Mammary epithelial cell (primary cell): ENCODE results near the gene KCNMA1.

ENCODE experiments used
- EZH2 ChIP-seq: IDR thresholded peaks from 2 replicates; pipeline ENCODE4 v1.6.1; 2012; ENCODE audit warnings: low read length, inconsistent platforms, borderline replicate concordance
- TF ChIP-seq, protein P1 (sequence below), 2 donors: IDR thresholded peaks in 1 of 2; conservative IDR thresholded peaks in 1 of 2; 2 replicates each; pipeline ENCODE4 v1.5.1; 2011 to 2012; ENCODE audit warnings: inconsistent platforms in 2 of 2, low read length in 2 of 2, mild to moderate bottlenecking in 2 of 2, control low read depth in 1 of 2, low read depth in 1 of 2; ENCODE audit not compliant: insufficient read depth in 1 of 2; ENCODE audit errors: extremely low read depth in 1 of 2

GRCh38 chr10:77547307-77548050 is 90.1 kb downstream of the KCNMA1 start:
- TF ChIP-seq, protein P1, sequence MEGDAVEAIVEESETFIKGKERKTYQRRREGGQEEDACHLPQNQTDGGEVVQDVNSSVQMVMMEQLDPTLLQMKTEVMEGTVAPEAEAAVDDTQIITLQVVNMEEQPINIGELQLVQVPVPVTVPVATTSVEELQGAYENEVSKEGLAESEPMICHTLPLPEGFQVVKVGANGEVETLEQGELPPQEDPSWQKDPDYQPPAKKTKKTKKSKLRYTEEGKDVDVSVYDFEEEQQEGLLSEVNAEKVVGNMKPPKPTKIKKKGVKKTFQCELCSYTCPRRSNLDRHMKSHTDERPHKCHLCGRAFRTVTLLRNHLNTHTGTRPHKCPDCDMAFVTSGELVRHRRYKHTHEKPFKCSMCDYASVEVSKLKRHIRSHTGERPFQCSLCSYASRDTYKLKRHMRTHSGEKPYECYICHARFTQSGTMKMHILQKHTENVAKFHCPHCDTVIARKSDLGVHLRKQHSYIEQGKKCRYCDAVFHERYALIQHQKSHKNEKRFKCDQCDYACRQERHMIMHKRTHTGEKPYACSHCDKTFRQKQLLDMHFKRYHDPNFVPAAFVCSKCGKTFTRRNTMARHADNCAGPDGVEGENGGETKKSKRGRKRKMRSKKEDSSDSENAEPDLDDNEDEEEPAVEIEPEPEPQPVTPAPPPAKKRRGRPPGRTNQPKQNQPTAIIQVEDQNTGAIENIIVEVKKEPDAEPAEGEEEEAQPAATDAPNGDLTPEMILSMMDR (conservative IDR thresholded peaks at IDR 0.05 in 1 of 2, IDR thresholded peaks at IDR 0.05 in 1 of 2; ENCODE audit: extremely low read depth in 1 of 2, insufficient read depth in 1 of 2, low read depth in 1 of 2, low read length in 2 of 2) = no peak
- no peak for TF ChIP-seq EZH2
